Natural killer cell (primary cell): ENCODE data around the gene PRSS58. TPM values are rescaled to one million over a fixed set of nuclear protein-coding genes. Genes with fewer than 3 reads are reported as not detected.

Experiments
- ATAC-seq, 3 donors: fragments of 150-1000 bp in 2 of 3; fragments of 200-7000 bp in 1 of 3; cut with Tn5 transposase; 1 replicate in 1 of 3; 2 replicates in 2 of 3; pipeline ENCODE4 v1.10.0; 2021; ENCODE audit warnings: mild to moderate bottlenecking in 2 of 3, moderate library complexity in 2 of 3
- DNase-seq, 2 donors: peaks; one replicate each; pipeline versions ENCODE4 v3.0.0 to v3.0.0-alpha.2; 2013 to 2021; ENCODE audit warnings: mixed read lengths in 1 of 2
- H3K27ac ChIP-seq: one replicate; pipeline ENCODE4 v1.5.1; 2013; ENCODE audit warnings: mild to moderate bottlenecking, low read length
- H3K27me3 ChIP-seq: one replicate; pipeline ENCODE4 v1.6.1; 2013; ENCODE audit warnings: low read length; ENCODE audit not compliant: control insufficient read depth, insufficient read depth
- H3K36me3 ChIP-seq: one replicate; pipeline ENCODE4 v1.6.1; 2013; ENCODE audit warnings: low read length; ENCODE audit not compliant: control insufficient read depth, insufficient read depth
- H3K4me1 ChIP-seq: one replicate; pipeline ENCODE4 v1.6.1; 2013; ENCODE audit warnings: low read length; ENCODE audit not compliant: control insufficient read depth, insufficient read depth
- H3K4me3 ChIP-seq: one replicate; pipeline ENCODE4 v1.5.1; 2013; ENCODE audit warnings: low read length
- H3K9me3 ChIP-seq: one replicate; pipeline ENCODE4 v1.6.1; 2013; ENCODE audit warnings: low read length; ENCODE audit not compliant: control insufficient read depth, insufficient read depth
- H3K27ac Mint-ChIP-seq, 2 donors: one replicate each; pipeline ENCODE4 v1.8.0; 2022; ENCODE audit warnings: mild to moderate bottlenecking in 2 of 2, mixed read lengths in 2 of 2, moderate library complexity in 1 of 2
- H3K27me3 Mint-ChIP-seq, 2 donors: one replicate each; pipeline ENCODE4 v1.8.0; 2022; ENCODE audit warnings: low read depth in 2 of 2, mixed read lengths in 2 of 2
- H3K36me3 Mint-ChIP-seq: one replicate; pipeline ENCODE4 v1.8.0; 2022; ENCODE audit warnings: mixed read lengths
- H3K4me1 Mint-ChIP-seq, 2 donors: one replicate each; pipeline ENCODE4 v1.8.0; 2022; ENCODE audit warnings: mixed read lengths in 2 of 2
- H3K4me3 Mint-ChIP-seq: one replicate; pipeline ENCODE4 v1.8.0; 2022; ENCODE audit warnings: mild to moderate bottlenecking, moderate library complexity, mixed read lengths
- H3K9me3 Mint-ChIP-seq, 2 donors: one replicate each; pipeline ENCODE4 v1.8.0; 2022; ENCODE audit warnings: mixed read lengths in 2 of 2
- WGBS: methylation state at CpG from one replicate; pipeline ENCODE4 v1.1.7; 2013; ENCODE audit warnings: missing lambda C conversion rate; ENCODE audit not compliant: insufficient coverage; 5-methylcytosine and 5-hydroxymethylcytosine counted together
- intact Hi-C: fragments of 100-400 bp; cut with micrococcal nuclease; formaldehyde crosslinking; loops from one replicate; pipeline ENCODE4 v1.14.2; 2022
- total RNA-seq, 4 donors: library from RNA; stranded (reverse); fragments of 120-200 nt in 1 of 4; gene quantifications; one replicate each; pipeline versions ENCODE4 v1.2.3 to v1.2.4, GENCODE V29; 2013 to 2022
- TF ChIP-seq, protein P1 (sequence below): fragments of 200-600 bp; IDR thresholded peaks from one replicate; pipeline ENCODE4 v1.8.0; 2022; ENCODE audit warnings: antibody characterized with exemption

PRSS58 gene
- total RNA-seq, 3 donors from 2014 or later (not counting 1 experiment from before 2014, with no cell fraction given) = not detected

GRCh38 chr7:142263598-142264380, 5.9 kb upstream of the PRSS58 start:
- 85% methylated on average over 5 of the region's 8 CpGs for WGBS
- ATAC-seq (no peak), DNase-seq (no peak)
- Mint-ChIP-seq H3K27ac (no peak overlapping the region), H3K4me3 (no peak overlapping the region), H3K4me1 (no peaks in the 10 kb centered on the region), H3K9me3 (no peaks in the 10 kb centered on the region), H3K27me3 (peaks cover 21 to 29% of the 10 kb centered on the region in 2 donors), H3K36me3 (no peaks in the 10 kb centered on the region)
- no peaks in the 10 kb centered on the region for H3K36me3 ChIP-seq
- no peaks in the 10 kb centered on the region for H3K27me3 ChIP-seq
- no peaks in the 10 kb centered on the region for H3K4me1 ChIP-seq
- H3K9me3 ChIP-seq = no peaks in the 10 kb centered on the region
- intact Hi-C loops = no loop called here
- no peak overlapping the region for H3K4me3 ChIP-seq
- no peak overlapping the region for H3K27ac ChIP-seq
- TF ChIP-seq, protein P1, sequence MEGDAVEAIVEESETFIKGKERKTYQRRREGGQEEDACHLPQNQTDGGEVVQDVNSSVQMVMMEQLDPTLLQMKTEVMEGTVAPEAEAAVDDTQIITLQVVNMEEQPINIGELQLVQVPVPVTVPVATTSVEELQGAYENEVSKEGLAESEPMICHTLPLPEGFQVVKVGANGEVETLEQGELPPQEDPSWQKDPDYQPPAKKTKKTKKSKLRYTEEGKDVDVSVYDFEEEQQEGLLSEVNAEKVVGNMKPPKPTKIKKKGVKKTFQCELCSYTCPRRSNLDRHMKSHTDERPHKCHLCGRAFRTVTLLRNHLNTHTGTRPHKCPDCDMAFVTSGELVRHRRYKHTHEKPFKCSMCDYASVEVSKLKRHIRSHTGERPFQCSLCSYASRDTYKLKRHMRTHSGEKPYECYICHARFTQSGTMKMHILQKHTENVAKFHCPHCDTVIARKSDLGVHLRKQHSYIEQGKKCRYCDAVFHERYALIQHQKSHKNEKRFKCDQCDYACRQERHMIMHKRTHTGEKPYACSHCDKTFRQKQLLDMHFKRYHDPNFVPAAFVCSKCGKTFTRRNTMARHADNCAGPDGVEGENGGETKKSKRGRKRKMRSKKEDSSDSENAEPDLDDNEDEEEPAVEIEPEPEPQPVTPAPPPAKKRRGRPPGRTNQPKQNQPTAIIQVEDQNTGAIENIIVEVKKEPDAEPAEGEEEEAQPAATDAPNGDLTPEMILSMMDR = no peak

DNA sequence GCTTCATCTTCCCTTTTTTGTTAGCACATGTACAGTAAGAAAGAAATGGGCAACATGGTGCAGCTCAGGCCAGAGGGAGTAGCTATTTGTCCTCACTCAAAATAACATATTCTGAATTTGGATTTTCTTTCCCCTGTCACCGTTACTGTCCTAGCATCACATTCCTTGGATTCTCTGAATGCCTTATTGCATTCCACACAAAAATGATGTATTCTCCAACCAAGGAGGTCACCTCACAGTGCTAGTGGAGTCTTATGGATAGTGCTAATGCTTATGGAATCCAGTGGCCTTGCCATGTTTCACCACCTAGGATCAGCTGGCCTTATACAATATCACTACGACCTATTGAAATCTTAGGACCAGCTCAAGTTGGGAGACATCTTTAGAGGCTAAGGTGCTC, 7.2 kb downstream of the PRSS58 start:
- DNase-seq = no peak
- H3K36me3 Mint-ChIP-seq = no peaks in the 10 kb centered on the region

DNA sequence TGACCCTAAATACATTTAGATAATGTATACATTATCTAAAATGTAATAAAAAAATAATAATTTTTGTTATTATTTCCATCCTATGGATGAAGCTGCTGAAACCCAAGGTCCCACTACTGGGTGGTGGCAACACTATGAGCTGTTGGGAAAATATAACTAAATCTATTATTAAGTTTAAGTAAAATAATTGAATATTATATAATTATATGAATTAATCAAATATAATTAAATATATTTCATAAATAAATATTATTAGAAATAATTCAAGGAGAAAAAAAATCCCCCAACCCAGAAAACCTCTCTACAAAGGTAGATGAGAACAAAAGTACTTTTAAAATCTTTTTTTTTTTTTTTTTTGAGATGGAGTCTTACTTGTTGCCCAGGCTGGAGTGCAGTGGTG, 7.9 kb downstream of the PRSS58 start:
- no peaks in the 10 kb centered on the region for H3K4me1 Mint-ChIP-seq
- no peak overlapping the region for H3K4me3 Mint-ChIP-seq

More for the DNA sequence above, 7.2 kb downstream of the PRSS58 start:
- Mint-ChIP-seq H3K27me3 (no peaks in the 10 kb centered on the region), H3K4me1 (no peaks in the 10 kb centered on the region), H3K27ac (no peak overlapping the region), H3K4me3 (no peak overlapping the region), H3K9me3 (no peaks in the 10 kb centered on the region)
- WGBS = 84% methylated on average over 2 of the region's 2 CpGs
- no peaks in the 10 kb centered on the region for H3K4me1 ChIP-seq
- H3K4me3 ChIP-seq = no peak overlapping the region
- H3K27ac ChIP-seq = no peak overlapping the region
- no peaks in the 10 kb centered on the region for H3K27me3 ChIP-seq
- no peaks in the 10 kb centered on the region for H3K36me3 ChIP-seq
- TF ChIP-seq, protein P1 = no peak
- no peaks in the 10 kb centered on the region for H3K9me3 ChIP-seq
- no peak for ATAC-seq
- intact Hi-C loops = no loop called here

More for the DNA sequence above, 7.9 kb downstream of the PRSS58 start:
- no peak for DNase-seq
- H3K4me3 ChIP-seq = no peak overlapping the region
- intact Hi-C loops = no loop called here
- TF ChIP-seq, protein P1 = no peak
- Mint-ChIP-seq H3K9me3 (no peaks in the 10 kb centered on the region), H3K27ac (no peak overlapping the region), H3K27me3 (peaks cover 0 to under 1% of the 10 kb centered on the region in 2 donors), H3K36me3 (no peaks in the 10 kb centered on the region)
- H3K27ac ChIP-seq = no peak overlapping the region
- no peaks in the 10 kb centered on the region for H3K36me3 ChIP-seq
- ATAC-seq = no peak
- H3K4me1 ChIP-seq = no peaks in the 10 kb centered on the region
- H3K9me3 ChIP-seq = no peaks in the 10 kb centered on the region
- H3K27me3 ChIP-seq = no peaks in the 10 kb centered on the region
